DND-41 (cell line): ENCODE data around the gene CMTM2.

ENCODE experiments used
- CTCF ChIP-seq: IDR thresholded peaks from 2 replicates; pipeline ENCODE4 v1.5.1; 2012; ENCODE audit warnings: borderline replicate concordance, low read length, moderate library complexity, mild to moderate bottlenecking; ENCODE audit not compliant: poor library complexity, severe bottlenecking; ENCODE audit errors: extremely low read depth
- EZH2 ChIP-seq: IDR thresholded peaks from 3 replicates; pipeline ENCODE4 v1.6.1; 2012; ENCODE audit warnings: borderline replicate concordance, low read depth, mild to moderate bottlenecking, moderate library complexity, low read length, inconsistent platforms; ENCODE audit not compliant: severe bottlenecking

- no peak for TF ChIP-seq CTCF
- TF ChIP-seq EZH2 = no peak
Observed at GRCh38 chr16:66553223-66553622, 26.0 kb upstream of the CMTM2 start.
